Measurements from ENCODE around the gene UBL3.

Gene UBL3

GRCh38 chr13:29801102-29801501 lies 49.3 kb downstream of the UBL3 start:
- H3K4me3 ChIP-seq (IDR thresholded peaks at IDR 0.05; ENCODE audit: insufficient read depth, low read depth, low read length) = no peak overlapping the region
- H4K20me1 ChIP-seq (ENCODE audit: insufficient read depth) = no peaks in the 10 kb centered on the region
- no peak overlapping the region for H3K4me2 ChIP-seq
- no peak overlapping the region for H3K9ac ChIP-seq
- no peaks in the 10 kb centered on the region for H3K36me3 ChIP-seq (ENCODE audit: insufficient read depth)
- no peaks in the 10 kb centered on the region; the same call in 1 of the 2 replicates for H3K79me2 ChIP-seq (ENCODE audit: insufficient read depth, low read depth)
- no peak overlapping the region for H2AFZ ChIP-seq (ENCODE audit: low read depth)
- H3K27ac ChIP-seq = no peak overlapping the region
- no peaks in the 10 kb centered on the region for H3K27me3 ChIP-seq (ENCODE audit: insufficient read depth, low read depth)
- no peak for TF ChIP-seq CTCF (conservative IDR thresholded peaks at IDR 0.05; ENCODE audit: low read depth, low read length)
- no peaks in the 10 kb centered on the region for H3K4me1 ChIP-seq (ENCODE audit: low read depth, poor library complexity, severe bottlenecking)

GRCh38 chr13:29800687-29801086 lies 49.7 kb downstream of the UBL3 start:
- Histone ChIP-seq H3K9ac (no peak overlapping the region), H2AFZ (ENCODE audit: low read depth) (no peak overlapping the region), H3K27ac (no peak overlapping the region), H3K79me2 (ENCODE audit: insufficient read depth, low read depth) (no peaks in the 10 kb centered on the region; the same call in 1 of the 2 replicates), H3K27me3 (ENCODE audit: insufficient read depth, low read depth) (no peaks in the 10 kb centered on the region), H4K20me1 (ENCODE audit: insufficient read depth) (no peaks in the 10 kb centered on the region), H3K4me1 (ENCODE audit: low read depth, poor library complexity, severe bottlenecking) (no peaks in the 10 kb centered on the region), H3K4me2 (no peak overlapping the region), H3K36me3 (ENCODE audit: insufficient read depth) (no peaks in the 10 kb centered on the region), H3K4me3 (IDR thresholded peaks at IDR 0.05; ENCODE audit: insufficient read depth, low read depth, low read length) (no peak overlapping the region)
- no peak for TF ChIP-seq CTCF (conservative IDR thresholded peaks at IDR 0.05; ENCODE audit: low read depth, low read length)

- Histone ChIP-seq H3K4me2 (no peak overlapping the region), H3K79me2 (ENCODE audit: insufficient read depth, low read depth) (no peaks in the 10 kb centered on the region; the same call in 1 of the 2 replicates), H3K9ac (no peak overlapping the region), H3K36me3 (ENCODE audit: insufficient read depth) (no peaks in the 10 kb centered on the region), H2AFZ (ENCODE audit: low read depth) (no peak overlapping the region), H3K27ac (no peak overlapping the region), H4K20me1 (ENCODE audit: insufficient read depth) (no peaks in the 10 kb centered on the region), H3K27me3 (ENCODE audit: insufficient read depth, low read depth) (no peaks in the 10 kb centered on the region), H3K4me1 (ENCODE audit: low read depth, poor library complexity, severe bottlenecking) (no peaks in the 10 kb centered on the region), H3K4me3 (IDR thresholded peaks at IDR 0.05; ENCODE audit: insufficient read depth, low read depth, low read length) (no peak overlapping the region)
- no peak for TF ChIP-seq CTCF (conservative IDR thresholded peaks at IDR 0.05; ENCODE audit: low read depth, low read length)
Measured at GRCh38 chr13:29799041-29799440, 51.4 kb downstream of the UBL3 start.

- Histone ChIP-seq H3K27me3 (ENCODE audit: insufficient read depth, low read depth) (no peaks in the 10 kb centered on the region), H2AFZ (ENCODE audit: low read depth) (no peak overlapping the region), H3K9ac (no peak overlapping the region), H3K4me3 (IDR thresholded peaks at IDR 0.05; ENCODE audit: insufficient read depth, low read depth, low read length) (no peak overlapping the region), H4K20me1 (ENCODE audit: insufficient read depth) (no peaks in the 10 kb centered on the region), H3K79me2 (ENCODE audit: insufficient read depth, low read depth) (no peaks in the 10 kb centered on the region), H3K4me1 (ENCODE audit: low read depth, poor library complexity, severe bottlenecking) (no peaks in the 10 kb centered on the region), H3K4me2 (no peak overlapping the region), H3K27ac (no peak overlapping the region), H3K36me3 (ENCODE audit: insufficient read depth) (no peaks in the 10 kb centered on the region)
- TF ChIP-seq CTCF (conservative IDR thresholded peaks at IDR 0.05; ENCODE audit: low read depth, low read length) = no peak
Measured at GRCh38 chr13:29791997-29792780, 58.2 kb downstream of the UBL3 start.

All from KMS-11 (cell line).